ENCODE results near the gene SRRM4.

SRRM4 gene

GRCh38 chr12:118964988-118965387 is 16.4 kb upstream of the SRRM4 start:
- TF ChIP-seq, protein P1, sequence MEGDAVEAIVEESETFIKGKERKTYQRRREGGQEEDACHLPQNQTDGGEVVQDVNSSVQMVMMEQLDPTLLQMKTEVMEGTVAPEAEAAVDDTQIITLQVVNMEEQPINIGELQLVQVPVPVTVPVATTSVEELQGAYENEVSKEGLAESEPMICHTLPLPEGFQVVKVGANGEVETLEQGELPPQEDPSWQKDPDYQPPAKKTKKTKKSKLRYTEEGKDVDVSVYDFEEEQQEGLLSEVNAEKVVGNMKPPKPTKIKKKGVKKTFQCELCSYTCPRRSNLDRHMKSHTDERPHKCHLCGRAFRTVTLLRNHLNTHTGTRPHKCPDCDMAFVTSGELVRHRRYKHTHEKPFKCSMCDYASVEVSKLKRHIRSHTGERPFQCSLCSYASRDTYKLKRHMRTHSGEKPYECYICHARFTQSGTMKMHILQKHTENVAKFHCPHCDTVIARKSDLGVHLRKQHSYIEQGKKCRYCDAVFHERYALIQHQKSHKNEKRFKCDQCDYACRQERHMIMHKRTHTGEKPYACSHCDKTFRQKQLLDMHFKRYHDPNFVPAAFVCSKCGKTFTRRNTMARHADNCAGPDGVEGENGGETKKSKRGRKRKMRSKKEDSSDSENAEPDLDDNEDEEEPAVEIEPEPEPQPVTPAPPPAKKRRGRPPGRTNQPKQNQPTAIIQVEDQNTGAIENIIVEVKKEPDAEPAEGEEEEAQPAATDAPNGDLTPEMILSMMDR (IDR thresholded peaks at IDR 0.05; ENCODE audit: low read depth, low read length), result no peak
- no peak overlapping the region for H3K4me3 ChIP-seq (ENCODE audit: low read depth, low read length)

DNA sequence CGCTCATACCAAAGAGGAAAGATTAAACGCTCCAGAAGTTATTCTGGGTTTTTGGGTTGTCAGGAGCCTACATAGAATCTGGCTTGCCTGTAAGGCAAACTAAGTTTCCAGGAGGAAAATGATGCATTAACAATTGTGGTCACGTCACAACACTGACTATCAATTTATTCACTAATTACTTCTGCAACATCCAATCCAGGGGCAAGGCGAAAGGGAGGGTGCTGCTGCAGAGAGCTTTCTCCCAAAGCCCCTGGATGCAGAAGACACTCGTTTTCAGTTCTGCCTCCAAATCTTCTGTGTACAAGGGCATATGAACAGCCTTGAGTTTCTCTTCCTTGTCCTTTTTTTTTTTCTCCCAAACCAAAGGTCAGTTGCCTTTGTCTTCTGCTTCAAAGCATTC is 10.5 kb upstream of the SRRM4 start:
- TF ChIP-seq, protein P1 (IDR thresholded peaks at IDR 0.05; ENCODE audit: low read depth, low read length), result no peak
- H3K4me3 ChIP-seq (ENCODE audit: low read depth, low read length), result no peak overlapping the region

DNA sequence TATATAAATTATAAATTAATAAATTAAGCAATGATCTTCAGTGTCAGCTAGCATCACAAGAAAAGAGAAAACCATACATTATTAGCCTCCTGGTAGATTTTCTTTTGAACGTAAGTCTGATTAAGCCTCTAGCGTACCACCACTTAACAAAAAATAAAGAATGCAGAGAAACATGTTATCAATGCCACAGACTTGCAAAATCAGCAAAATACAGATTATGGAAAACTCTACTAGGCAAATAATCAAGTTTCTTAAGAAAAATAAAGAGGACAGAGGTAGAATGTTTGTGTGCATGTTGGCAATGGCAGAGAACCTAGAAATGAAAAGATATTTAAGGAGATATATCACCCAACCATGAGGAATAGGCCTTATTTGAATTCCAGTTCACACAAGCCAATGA is 8.4 kb upstream of the SRRM4 start:
- TF ChIP-seq, protein P1 (IDR thresholded peaks at IDR 0.05; ENCODE audit: low read depth, low read length), result no peak
- no peak overlapping the region for H3K4me3 ChIP-seq (ENCODE audit: low read depth, low read length)

- TF ChIP-seq, protein P1 (IDR thresholded peaks at IDR 0.05; ENCODE audit: low read depth, low read length), result peak; percentile 40
- no peak overlapping the region for H3K4me3 ChIP-seq (ENCODE audit: low read depth, low read length)
Measured at GRCh38 chr12:118979763-118980406, 1.5 kb upstream of the SRRM4 start.

GRCh38 chr12:118980407-118981014 is 830 bp upstream of the SRRM4 start:
- no peak overlapping the region for H3K4me3 ChIP-seq (ENCODE audit: low read depth, low read length)
- TF ChIP-seq, protein P1 (IDR thresholded peaks at IDR 0.05; ENCODE audit: low read depth, low read length), result no peak

DNA sequence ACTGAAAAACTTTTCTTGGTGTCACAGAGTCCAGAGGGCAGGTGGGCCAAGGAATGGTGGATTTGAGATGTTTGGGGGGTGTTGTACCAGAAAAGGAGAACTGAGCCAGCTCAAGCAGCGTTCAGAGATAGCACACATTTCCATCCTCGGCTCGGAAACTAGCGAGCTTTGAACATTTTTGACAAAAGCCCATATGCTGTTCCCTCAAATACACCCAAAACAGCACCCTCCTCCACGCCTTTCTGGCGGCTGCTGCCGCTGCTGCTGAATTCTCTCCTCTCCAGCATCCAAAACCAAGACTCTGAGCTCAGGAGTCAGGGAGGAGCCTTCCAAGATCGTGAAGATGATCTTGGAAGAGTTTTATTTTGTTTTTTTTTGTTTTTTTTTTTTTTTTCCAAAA is 961 bp downstream of the SRRM4 start:
- TF ChIP-seq, protein P1 (IDR thresholded peaks at IDR 0.05; ENCODE audit: low read depth, low read length), result no peak

DNA sequence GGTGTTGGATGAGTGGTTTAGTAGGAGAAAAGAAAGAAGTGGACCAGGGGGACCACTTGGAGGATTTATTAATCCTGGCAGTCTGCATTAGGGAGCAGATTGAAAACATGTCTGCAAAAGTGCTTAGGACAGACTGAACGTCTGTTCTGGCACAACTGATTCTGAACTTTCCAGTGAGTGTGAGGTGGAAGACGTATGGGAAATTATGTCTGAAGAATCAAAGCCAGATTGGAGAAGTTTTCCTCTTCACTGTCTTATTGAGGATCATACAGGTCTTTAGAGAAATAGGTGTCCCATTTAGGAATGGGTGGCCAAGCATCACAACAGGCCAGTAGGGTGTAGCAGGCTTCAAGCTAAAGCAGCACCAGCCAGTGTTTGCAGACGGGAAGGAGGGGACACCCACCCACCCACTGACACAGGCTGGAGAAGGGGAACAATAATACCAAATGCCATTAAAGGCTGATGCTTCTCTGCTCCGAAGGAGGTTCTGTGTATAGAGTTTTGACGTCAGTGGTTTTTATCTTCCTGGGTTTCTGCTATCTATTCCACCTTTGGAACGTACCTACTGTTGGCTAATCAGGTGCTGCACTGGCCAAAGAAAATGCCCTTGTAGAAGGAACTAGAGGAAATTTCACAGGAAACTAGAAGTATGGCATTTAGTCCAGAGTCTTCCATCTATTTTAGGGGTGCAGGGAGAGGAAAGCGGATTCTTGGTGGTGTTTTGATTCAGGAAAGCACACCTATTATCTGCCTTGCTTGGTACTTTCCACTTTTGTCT is 1.8 kb downstream of the SRRM4 start:
- TF ChIP-seq, protein P1 (IDR thresholded peaks at IDR 0.05; ENCODE audit: low read depth, low read length), result no peak

More for the DNA sequence above, 961 bp downstream of the SRRM4 start:
- no peak overlapping the region for H3K4me3 ChIP-seq (ENCODE audit: low read depth, low read length)

More for the DNA sequence above, 1.8 kb downstream of the SRRM4 start:
- H3K4me3 ChIP-seq (ENCODE audit: low read depth, low read length), result no peak overlapping the region

All from WI38 (cell line).